ENCODE data around the gene PRDX5. TPM values are rescaled to one million over a fixed set of nuclear protein-coding genes. Genes with fewer than 3 reads are reported as not detected.

PRDX5 gene
- total and polyA plus RNA-seq, 2 donors (not counting 1 experiment from before 2014, with no cell fraction given) = 50.4 to 95.5 TPM

- WGBS (ENCODE audit: insufficient coverage) = over 99% methylated on average over 10 of the region's 10 CpGs
- no peak overlapping the region for H3K4me2 ChIP-seq (replicated peaks; ENCODE audit: low read depth, low read length, poor library complexity, severe bottlenecking)
- Mint-ChIP-seq H3K4me1 (peaks cover 37% of the 10 kb centered on the region), H3K27ac (no peak overlapping the region), H3K27me3 (no peaks in the 10 kb centered on the region), H3K9me3 (ENCODE audit: insufficient read depth) (no peaks in the 10 kb centered on the region), H3K4me3 (no peak overlapping the region)
- no peaks in the 10 kb centered on the region for H3K9me3 ChIP-seq (ENCODE audit: control extremely low read depth in 1 of 3, control insufficient read depth in 2 of 3, insufficient read depth in 1 of 3, low read length in 2 of 3)
- H3K36me3 ChIP-seq (replicated peaks in 1 of 2; ENCODE audit: control extremely low read depth in 1 of 2, control insufficient read depth in 1 of 2, extremely low read depth in 1 of 2, insufficient read depth in 2 of 2, low read length in 1 of 2) = peaks cover 0 to 24% of the 10 kb centered on the region in 2 experiments
- ChIA-PET CTCF (interaction anchor here (10.2 kb wide), 1 partner anchor 45 kb away, joined by 188 read pairs; the partner anchor contains the start of genes PRDX5 and TRMT112), POLR2A (no interaction called here)
- intact Hi-C loops (cut with micrococcal nuclease) = no loop called here
- peaks cover 8% of the 10 kb centered on the region for H3K79me2 ChIP-seq (ENCODE audit: control insufficient read depth, insufficient read depth, low read length)
- TF ChIP-seq EZH2 (IDR thresholded peaks at IDR 0.05; ENCODE audit: borderline replicate concordance, insufficient read depth, low read depth, low read length, poor library complexity, severe bottlenecking) (no peak), CTCF (IDR thresholded peaks at IDR 0.05) (no peak)
- H2AFZ ChIP-seq (ENCODE audit: insufficient read depth, low read depth, low read length, poor library complexity, severe bottlenecking) = no peak overlapping the region
- H3K4me1 ChIP-seq (ENCODE audit: control insufficient read depth in 2 of 2, insufficient read depth in 2 of 2, low read length in 2 of 2) = peaks cover 31 to 48% of the 10 kb centered on the region in 2 donors
- H3K27ac ChIP-seq (ENCODE audit: low read length in 2 of 2) = peak overlapping the region in 1 of 2 donors; percentile 33
- H3K9ac ChIP-seq (ENCODE audit: low read length) = no peak overlapping the region
- no peak overlapping the region for H3K4me3 ChIP-seq (ENCODE audit: control extremely low read depth in 1 of 5, extremely low read depth in 1 of 5, insufficient read depth in 1 of 5, low read depth in 2 of 5, low read length in 4 of 5)
- no peak for DNase-seq
- peaks cover 25% of the 10 kb centered on the region for H4K20me1 ChIP-seq (ENCODE audit: control insufficient read depth, insufficient read depth, low read length, poor library complexity, severe bottlenecking)
- no peaks in the 10 kb centered on the region for H3K27me3 ChIP-seq (replicated peaks in 1 of 4; ENCODE audit: control extremely low read depth in 1 of 4, control insufficient read depth in 3 of 4, insufficient read depth in 4 of 4, low read length in 3 of 4)
- no peak for ATAC-seq (ENCODE audit: low read depth)
Observed at GRCh38 chr11:64362339-64362738, 44.4 kb downstream of the PRDX5 start.

GRCh38 chr11:64364435-64364834 lies 46.5 kb downstream of the PRDX5 start:
- H3K4me1 ChIP-seq (ENCODE audit: control insufficient read depth in 2 of 2, insufficient read depth in 2 of 2, low read length in 2 of 2) = peaks cover 18 to 29% of the 10 kb centered on the region in 2 donors
- WGBS (ENCODE audit: insufficient coverage) = 59% methylated on average over 5 of the region's 6 CpGs
- Mint-ChIP-seq H3K4me3 (no peak overlapping the region), H3K4me1 (peaks cover 26% of the 10 kb centered on the region), H3K9me3 (ENCODE audit: insufficient read depth) (no peaks in the 10 kb centered on the region), H3K27ac (peak overlapping the region; percentile 34), H3K27me3 (no peaks in the 10 kb centered on the region)
- H3K9me3 ChIP-seq (ENCODE audit: control extremely low read depth in 1 of 3, control insufficient read depth in 2 of 3, insufficient read depth in 1 of 3, low read length in 2 of 3) = no peaks in the 10 kb centered on the region
- peaks cover 0 to 33% of the 10 kb centered on the region in 2 experiments for H3K36me3 ChIP-seq (replicated peaks in 1 of 2; ENCODE audit: control extremely low read depth in 1 of 2, control insufficient read depth in 1 of 2, extremely low read depth in 1 of 2, insufficient read depth in 2 of 2, low read length in 1 of 2)
- ChIA-PET CTCF (interaction anchor here (0.7 to 1.2 kb wide), 4 partner anchors 13 to 145 kb away, joined by 3 read pairs; no protein-coding TSS in a partner anchor), POLR2A (interaction anchor here (0.7 to 1.0 kb wide), 2 partner anchors 9 to 72 kb away, joined by 4 read pairs; no protein-coding TSS in a partner anchor)
- no peaks in the 10 kb centered on the region for H3K79me2 ChIP-seq (ENCODE audit: control insufficient read depth, insufficient read depth, low read length)
- H3K27ac ChIP-seq (ENCODE audit: low read length in 2 of 2) = peak overlapping the region in 1 of 2 donors; percentile 7
- H3K9ac ChIP-seq (ENCODE audit: low read length) = no peak overlapping the region
- H2AFZ ChIP-seq (ENCODE audit: insufficient read depth, low read depth, low read length, poor library complexity, severe bottlenecking) = no peak overlapping the region
- DNase-seq (no peak), ATAC-seq (ENCODE audit: low read depth) (peak; percentile 42)
- H3K4me3 ChIP-seq (ENCODE audit: control extremely low read depth in 1 of 5, extremely low read depth in 1 of 5, insufficient read depth in 1 of 5, low read depth in 2 of 5, low read length in 4 of 5) = no peak overlapping the region
- no peaks in the 10 kb centered on the region for H3K27me3 ChIP-seq (replicated peaks in 1 of 4; ENCODE audit: control extremely low read depth in 1 of 4, control insufficient read depth in 3 of 4, insufficient read depth in 4 of 4, low read length in 3 of 4)
- TF ChIP-seq EZH2 (IDR thresholded peaks at IDR 0.05; ENCODE audit: borderline replicate concordance, insufficient read depth, low read depth, low read length, poor library complexity, severe bottlenecking) (no peak), CTCF (IDR thresholded peaks at IDR 0.05) (no peak)
- peaks cover 12% of the 10 kb centered on the region for H4K20me1 ChIP-seq (ENCODE audit: control insufficient read depth, insufficient read depth, low read length, poor library complexity, severe bottlenecking)
- no peak overlapping the region for H3K4me2 ChIP-seq (replicated peaks; ENCODE audit: low read depth, low read length, poor library complexity, severe bottlenecking)
- intact Hi-C loops (cut with micrococcal nuclease) = no loop called here

Measured in B cell (primary cell).